ENCODE data around the gene ZNF761. TPM values are rescaled to one million over a fixed set of nuclear protein-coding genes. Genes with fewer than 3 reads are reported as not detected.
"Not testable (repeated sequence)": the region's sequence is repeated elsewhere in the genome, so short reads cannot be mapped to it uniquely, and the experiment has no call there.

The ZNF761 gene
- total and polyA plus RNA-seq, 2 donors (not counting 1 experiment from before 2014, with no cell fraction given), result 10.7 to 11.5 TPM

DNA sequence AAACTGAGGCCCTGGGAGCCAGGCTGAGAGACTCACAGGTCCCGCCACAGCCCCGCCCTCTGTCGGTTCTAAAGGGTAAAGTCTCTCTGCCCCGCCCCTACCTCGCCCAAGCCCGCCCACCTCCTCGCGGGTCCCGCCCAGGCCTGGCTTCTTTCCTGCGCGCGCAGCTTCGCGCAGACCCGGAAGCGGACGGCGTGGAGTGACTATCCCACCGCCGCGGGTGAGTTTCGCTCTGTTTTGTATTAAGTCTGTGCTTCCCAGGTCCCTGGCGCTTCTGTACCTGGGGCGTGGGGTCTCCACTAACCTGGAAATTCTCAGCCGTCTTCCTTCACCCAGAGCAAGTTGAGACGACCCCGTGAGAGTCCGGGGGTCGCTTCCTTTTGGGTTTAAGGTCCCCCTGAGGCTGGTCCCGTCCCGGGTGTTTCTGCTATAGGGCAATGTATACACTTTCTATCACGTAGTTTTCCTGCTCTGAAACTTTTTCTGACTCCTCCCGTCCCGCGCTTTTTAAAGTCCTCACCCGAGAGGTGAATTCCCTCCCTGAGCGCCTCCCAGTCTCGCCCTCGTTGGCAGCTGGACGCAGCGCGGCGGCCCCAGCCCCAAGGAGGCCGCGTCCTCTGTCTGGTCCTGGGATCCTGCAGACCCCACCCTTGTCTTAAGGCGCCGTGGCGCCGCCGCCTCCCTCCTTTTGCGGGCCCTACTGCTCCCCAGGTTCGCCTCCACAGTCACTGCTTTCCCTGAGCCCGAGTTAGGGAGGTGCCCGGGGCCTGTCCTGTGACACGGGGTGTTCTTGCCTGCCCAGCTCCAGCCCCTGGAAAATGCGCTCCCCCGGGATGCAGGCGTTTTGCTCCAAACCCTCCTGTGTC is 36.6 kb upstream of the ZNF761 start, which contains the start of gene ZNF765:
Gene ZNF765 (plus strand): TSS at position 176 of the 866 bp plus-strand sequence. CDS start 2,867 bp downstream, outside the sequence.
- Histone ChIP-seq H3K4me2 (ENCODE audit: extremely low read depth, insufficient read depth, low read length) (peak within 1 kb of the TSS; percentile 93), H3K27ac (ENCODE audit: insufficient read depth, low read length) (peak within 1 kb of the TSS; percentile 81), H3K4me1 (ENCODE audit: control insufficient read depth, extremely low read depth, insufficient read depth, low read length) (no peaks in the 10 kb centered on the region), H3K36me3 (ENCODE audit: control insufficient read depth, insufficient read depth, low read length) (peaks cover 3% of the 10 kb centered on the region), H3K27me3 (ENCODE audit: control insufficient read depth, insufficient read depth, low read length) (no peaks in the 10 kb centered on the region), H4K20me1 (ENCODE audit: control insufficient read depth, extremely low read depth, insufficient read depth, low read length) (no peaks in the 10 kb centered on the region), H3K9me3 (ENCODE audit: control insufficient read depth, insufficient read depth, low read depth, low read length) (no peaks in the 10 kb centered on the region), H3K79me2 (ENCODE audit: control insufficient read depth, insufficient read depth, low read length) (no peaks in the 10 kb centered on the region), H3K9ac (ENCODE audit: insufficient read depth, low read length) (peak within 1 kb of the TSS; percentile 69), H2AFZ (ENCODE audit: low read length) (peak within 1 kb of the TSS; percentile 85), H3K4me3 (replicated peaks in 1 of 4; ENCODE audit: control extremely low read depth in 1 of 4, insufficient read depth in 1 of 4, low read depth in 3 of 4, low read length in 4 of 4) (peak within 1 kb of the TSS; percentile 81 to 94 (median 86))
- peak; percentile 90 to 91 for DNase-seq (ENCODE audit: low read depth in 2 of 2)
- no peak for TF ChIP-seq EZH2 (IDR thresholded peaks at IDR 0.05; ENCODE audit: low read length, missing control alignments)
- TF ChIP-seq, protein P1, sequence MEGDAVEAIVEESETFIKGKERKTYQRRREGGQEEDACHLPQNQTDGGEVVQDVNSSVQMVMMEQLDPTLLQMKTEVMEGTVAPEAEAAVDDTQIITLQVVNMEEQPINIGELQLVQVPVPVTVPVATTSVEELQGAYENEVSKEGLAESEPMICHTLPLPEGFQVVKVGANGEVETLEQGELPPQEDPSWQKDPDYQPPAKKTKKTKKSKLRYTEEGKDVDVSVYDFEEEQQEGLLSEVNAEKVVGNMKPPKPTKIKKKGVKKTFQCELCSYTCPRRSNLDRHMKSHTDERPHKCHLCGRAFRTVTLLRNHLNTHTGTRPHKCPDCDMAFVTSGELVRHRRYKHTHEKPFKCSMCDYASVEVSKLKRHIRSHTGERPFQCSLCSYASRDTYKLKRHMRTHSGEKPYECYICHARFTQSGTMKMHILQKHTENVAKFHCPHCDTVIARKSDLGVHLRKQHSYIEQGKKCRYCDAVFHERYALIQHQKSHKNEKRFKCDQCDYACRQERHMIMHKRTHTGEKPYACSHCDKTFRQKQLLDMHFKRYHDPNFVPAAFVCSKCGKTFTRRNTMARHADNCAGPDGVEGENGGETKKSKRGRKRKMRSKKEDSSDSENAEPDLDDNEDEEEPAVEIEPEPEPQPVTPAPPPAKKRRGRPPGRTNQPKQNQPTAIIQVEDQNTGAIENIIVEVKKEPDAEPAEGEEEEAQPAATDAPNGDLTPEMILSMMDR (conservative IDR thresholded peaks at IDR 0.05 in 1 of 2, IDR thresholded peaks at IDR 0.05 in 1 of 2; ENCODE audit: low read depth in 1 of 2, low read length in 2 of 2), result peak; percentile 25 to 43

DNA sequence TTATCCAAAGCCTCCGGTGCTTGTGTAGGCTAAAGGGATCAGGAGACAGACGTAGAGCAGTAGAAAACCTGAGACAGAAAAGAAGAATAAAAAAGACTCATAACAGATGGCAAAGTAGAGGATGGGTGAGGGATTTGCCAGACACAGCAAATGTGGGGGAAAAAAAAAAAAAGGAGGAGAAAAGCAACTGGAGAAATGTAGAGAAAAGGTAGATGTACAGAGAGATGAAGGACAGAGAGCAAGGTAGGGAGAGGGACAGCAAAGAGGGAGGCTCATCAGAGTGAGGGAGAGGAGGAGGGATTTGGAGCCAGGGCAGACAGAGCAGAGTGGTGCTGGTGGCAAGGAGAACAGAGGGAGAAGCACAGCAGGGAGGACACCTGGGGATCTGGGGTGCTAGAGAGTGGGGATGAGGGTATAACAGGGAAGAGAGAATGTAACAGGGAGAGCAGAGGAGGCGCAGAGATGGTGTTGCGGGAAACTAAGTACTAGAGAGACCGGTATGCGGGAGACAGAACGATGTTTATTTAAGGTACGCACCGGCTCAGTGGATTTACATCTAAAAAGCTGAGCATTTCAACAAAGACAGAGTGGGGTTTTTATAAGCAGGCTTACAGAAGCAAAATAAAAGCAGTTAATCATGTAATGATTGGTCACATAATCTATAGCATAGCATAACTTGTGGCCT is 35.8 kb upstream of the ZNF761 start:
- H3K27me3 ChIP-seq (ENCODE audit: control insufficient read depth, insufficient read depth, low read length); H4K20me1 ChIP-seq (ENCODE audit: control insufficient read depth, extremely low read depth, insufficient read depth, low read length); H3K4me1 ChIP-seq (ENCODE audit: control insufficient read depth, extremely low read depth, insufficient read depth, low read length); H3K79me2 ChIP-seq (ENCODE audit: control insufficient read depth, insufficient read depth, low read length); DNase-seq (ENCODE audit: low read depth in 2 of 2); H3K9me3 ChIP-seq (ENCODE audit: control insufficient read depth, insufficient read depth, low read depth, low read length); H3K36me3 ChIP-seq (ENCODE audit: control insufficient read depth, insufficient read depth, low read length): not testable (repeated sequence)
- peak overlapping the region; percentile 81 for H3K27ac ChIP-seq (ENCODE audit: insufficient read depth, low read length)
- H3K9ac ChIP-seq (ENCODE audit: insufficient read depth, low read length), result peak overlapping the region; percentile 69
- peak overlapping the region; percentile 93 for H3K4me2 ChIP-seq (ENCODE audit: extremely low read depth, insufficient read depth, low read length)
- peak overlapping the region; percentile 83 for H2AFZ ChIP-seq (ENCODE audit: low read length)
- H3K4me3 ChIP-seq (replicated peaks in 1 of 4; ENCODE audit: control extremely low read depth in 1 of 4, insufficient read depth in 1 of 4, low read depth in 3 of 4, low read length in 4 of 4), result peak overlapping the region; percentile 81 to 94 (median 86)

DNA sequence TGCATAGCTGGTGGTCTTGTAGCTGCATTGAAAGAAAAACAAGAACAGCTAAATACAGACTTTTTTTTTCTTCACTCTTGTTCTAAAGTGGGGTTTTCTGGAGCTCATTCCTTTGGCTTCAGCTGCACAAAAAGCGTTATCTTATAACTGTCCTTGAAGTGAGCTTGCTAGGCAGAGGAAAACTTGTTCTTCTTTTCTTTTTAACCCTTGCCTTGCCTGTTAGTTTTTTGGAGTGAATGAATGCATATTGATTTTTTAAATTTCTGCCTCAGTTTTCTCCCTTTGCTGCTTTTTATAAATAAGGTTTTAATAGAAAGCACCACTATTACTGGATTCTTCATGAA is 35.3 kb upstream of the ZNF761 start:
- H3K27me3 ChIP-seq (ENCODE audit: control insufficient read depth, insufficient read depth, low read length), result no peaks in the 10 kb centered on the region
- DNase-seq (ENCODE audit: low read depth in 2 of 2), result no peak
- H4K20me1 ChIP-seq (ENCODE audit: control insufficient read depth, extremely low read depth, insufficient read depth, low read length), result no peaks in the 10 kb centered on the region
- H3K9ac ChIP-seq (ENCODE audit: insufficient read depth, low read length), result no peak overlapping the region
- H3K9me3 ChIP-seq (ENCODE audit: control insufficient read depth, insufficient read depth, low read depth, low read length), result no peaks in the 10 kb centered on the region
- no peaks in the 10 kb centered on the region for H3K79me2 ChIP-seq (ENCODE audit: control insufficient read depth, insufficient read depth, low read length)
- H3K27ac ChIP-seq (ENCODE audit: insufficient read depth, low read length), result no peak overlapping the region
- TF ChIP-seq, protein P1 (conservative IDR thresholded peaks at IDR 0.05 in 1 of 2, IDR thresholded peaks at IDR 0.05 in 1 of 2; ENCODE audit: low read depth in 1 of 2, low read length in 2 of 2), result no peak
- TF ChIP-seq EZH2 (IDR thresholded peaks at IDR 0.05; ENCODE audit: low read length, missing control alignments), result no peak
- H3K36me3 ChIP-seq (ENCODE audit: control insufficient read depth, insufficient read depth, low read length), result peaks cover 4% of the 10 kb centered on the region
- peak overlapping the region in 3 of 4 experiments; percentile 15 to 82 (median 81) for H3K4me3 ChIP-seq (replicated peaks in 1 of 4; ENCODE audit: control extremely low read depth in 1 of 4, insufficient read depth in 1 of 4, low read depth in 3 of 4, low read length in 4 of 4)
- no peak overlapping the region for H3K4me2 ChIP-seq (ENCODE audit: extremely low read depth, insufficient read depth, low read length)
- no peak overlapping the region for H2AFZ ChIP-seq (ENCODE audit: low read length)
- no peaks in the 10 kb centered on the region for H3K4me1 ChIP-seq (ENCODE audit: control insufficient read depth, extremely low read depth, insufficient read depth, low read length)

DNA sequence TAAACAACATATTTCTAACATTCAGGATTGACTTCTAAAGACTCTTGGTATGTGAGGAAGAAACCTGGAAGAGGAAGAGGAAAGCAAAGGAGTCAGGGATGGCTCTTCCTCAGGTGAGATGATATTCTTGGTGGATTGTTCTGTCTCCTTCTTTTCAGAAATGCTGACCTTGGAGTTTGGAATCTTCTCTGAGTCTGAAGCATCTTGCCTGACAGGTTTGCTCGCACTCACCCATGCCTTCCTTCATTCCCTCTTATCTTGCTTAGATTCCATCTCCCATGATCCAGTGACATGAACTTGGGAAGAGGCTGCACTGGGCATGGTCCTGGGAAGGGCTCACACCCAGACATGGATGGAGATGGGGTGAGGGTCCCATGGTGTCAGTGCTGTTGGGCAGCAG is 33.9 kb upstream of the ZNF761 start:
- H3K9me3 ChIP-seq (ENCODE audit: control insufficient read depth, insufficient read depth, low read depth, low read length); H3K27me3 ChIP-seq (ENCODE audit: control insufficient read depth, insufficient read depth, low read length); DNase-seq (ENCODE audit: low read depth in 2 of 2); H4K20me1 ChIP-seq (ENCODE audit: control insufficient read depth, extremely low read depth, insufficient read depth, low read length); H3K4me1 ChIP-seq (ENCODE audit: control insufficient read depth, extremely low read depth, insufficient read depth, low read length); H3K27ac ChIP-seq (ENCODE audit: insufficient read depth, low read length); H3K36me3 ChIP-seq (ENCODE audit: control insufficient read depth, insufficient read depth, low read length); H3K9ac ChIP-seq (ENCODE audit: insufficient read depth, low read length); H3K4me2 ChIP-seq (ENCODE audit: extremely low read depth, insufficient read depth, low read length); H2AFZ ChIP-seq (ENCODE audit: low read length); H3K4me3 ChIP-seq (replicated peaks in 1 of 4; ENCODE audit: control extremely low read depth in 1 of 4, insufficient read depth in 1 of 4, low read depth in 3 of 4, low read length in 4 of 4); H3K79me2 ChIP-seq (ENCODE audit: control insufficient read depth, insufficient read depth, low read length): not testable (repeated sequence)
